Rectal smooth muscle tissue (tissue), 1 donor: ENCODE data around the gene ARHGAP20.
A peak's percentile ranks its signal among the peaks of the same experiment; 100 is the strongest.

Experiments used
- H3K27ac ChIP-seq: one replicate; pipeline ENCODE4 v1.7.0; 2013; ENCODE audit warnings: low read depth, low read length, inconsistent platforms
- H3K27me3 ChIP-seq: one replicate; pipeline ENCODE4 v1.7.0; 2013; ENCODE audit warnings: low read length; ENCODE audit not compliant: control insufficient read depth, insufficient read depth
- H3K36me3 ChIP-seq: one replicate; pipeline ENCODE4 v1.7.0; 2013; ENCODE audit warnings: low read length; ENCODE audit not compliant: control insufficient read depth, insufficient read depth
- H3K4me1 ChIP-seq: one replicate; pipeline ENCODE4 v1.7.0; 2013; ENCODE audit warnings: low read length; ENCODE audit not compliant: control insufficient read depth, insufficient read depth
- H3K4me3 ChIP-seq: one replicate; pipeline ENCODE4 v1.7.0; 2013; ENCODE audit warnings: low read length
- H3K9ac ChIP-seq: one replicate; pipeline ENCODE4 v1.7.0; 2013; ENCODE audit warnings: low read length

ARHGAP20 gene

DNA sequence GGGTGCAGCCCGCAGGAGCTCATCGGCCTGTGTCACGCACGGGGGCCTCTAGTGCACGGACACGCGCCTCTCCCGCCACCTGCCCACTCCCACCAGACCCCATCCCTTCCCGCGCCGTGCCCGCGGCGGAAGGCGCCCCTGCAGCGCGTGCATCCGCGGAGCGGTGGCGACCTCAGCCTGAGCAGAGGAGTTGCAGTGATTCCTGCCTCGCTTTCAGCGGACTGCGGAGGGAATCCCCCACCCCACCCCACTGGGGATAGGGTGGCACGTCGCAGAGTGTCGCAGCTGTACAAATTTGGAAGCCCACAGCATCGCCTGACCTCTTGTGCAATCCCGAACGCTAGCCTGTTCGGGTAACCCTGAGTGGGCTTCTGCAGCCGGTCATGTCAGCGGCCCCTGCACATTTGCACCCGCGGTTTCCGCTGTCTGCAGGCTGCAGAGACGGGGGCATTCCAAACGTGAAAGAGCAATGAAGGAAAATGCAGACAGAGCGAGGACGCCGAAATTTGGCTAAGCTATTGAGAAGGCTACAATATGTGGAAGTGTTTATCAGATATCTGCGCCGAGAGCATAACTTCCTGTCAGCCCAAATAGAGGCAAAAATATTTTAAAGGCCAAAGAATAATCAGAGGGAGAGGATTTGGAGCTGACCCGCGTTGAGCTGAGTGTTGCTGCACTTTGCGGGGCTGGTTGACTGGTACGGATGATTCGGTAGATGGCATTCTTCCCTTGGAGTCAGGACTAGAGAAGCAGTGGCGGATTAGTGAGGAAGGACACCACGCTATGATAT, 617 bp upstream of the ARHGAP20 start:
- H3K9ac ChIP-seq = no peak overlapping the region
- H3K4me3 ChIP-seq = peak overlapping the region; percentile 65
- no peak overlapping the region for H3K27ac ChIP-seq
- no peaks in the 10 kb centered on the region for H3K27me3 ChIP-seq
- H3K4me1 ChIP-seq = peaks cover 2% of the 10 kb centered on the region
- H3K36me3 ChIP-seq = no peaks in the 10 kb centered on the region

DNA sequence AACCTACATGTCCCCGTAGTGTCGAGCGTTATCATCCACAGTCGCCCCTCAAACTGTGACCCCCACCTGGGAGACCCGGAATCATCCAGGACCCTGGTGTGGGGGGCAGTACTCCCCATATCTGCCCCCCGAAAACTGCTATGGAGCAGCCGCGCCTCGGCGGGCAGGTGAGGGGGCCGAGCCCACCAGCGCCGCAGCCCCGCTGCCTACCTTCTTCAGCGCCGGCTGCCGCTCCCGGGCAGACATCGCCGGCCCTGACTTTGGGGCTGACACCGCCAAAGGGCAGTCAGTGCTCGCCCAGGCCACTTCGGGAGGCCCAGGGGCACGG, 825 bp downstream of the ARHGAP20 start:
- Histone ChIP-seq H3K36me3 (no peaks in the 10 kb centered on the region), H3K4me3 (peak overlapping the region; percentile 78), H3K9ac (no peak overlapping the region), H3K27me3 (no peaks in the 10 kb centered on the region), H3K4me1 (peaks cover 2% of the 10 kb centered on the region), H3K27ac (peak overlapping the region; percentile 68)

DNA sequence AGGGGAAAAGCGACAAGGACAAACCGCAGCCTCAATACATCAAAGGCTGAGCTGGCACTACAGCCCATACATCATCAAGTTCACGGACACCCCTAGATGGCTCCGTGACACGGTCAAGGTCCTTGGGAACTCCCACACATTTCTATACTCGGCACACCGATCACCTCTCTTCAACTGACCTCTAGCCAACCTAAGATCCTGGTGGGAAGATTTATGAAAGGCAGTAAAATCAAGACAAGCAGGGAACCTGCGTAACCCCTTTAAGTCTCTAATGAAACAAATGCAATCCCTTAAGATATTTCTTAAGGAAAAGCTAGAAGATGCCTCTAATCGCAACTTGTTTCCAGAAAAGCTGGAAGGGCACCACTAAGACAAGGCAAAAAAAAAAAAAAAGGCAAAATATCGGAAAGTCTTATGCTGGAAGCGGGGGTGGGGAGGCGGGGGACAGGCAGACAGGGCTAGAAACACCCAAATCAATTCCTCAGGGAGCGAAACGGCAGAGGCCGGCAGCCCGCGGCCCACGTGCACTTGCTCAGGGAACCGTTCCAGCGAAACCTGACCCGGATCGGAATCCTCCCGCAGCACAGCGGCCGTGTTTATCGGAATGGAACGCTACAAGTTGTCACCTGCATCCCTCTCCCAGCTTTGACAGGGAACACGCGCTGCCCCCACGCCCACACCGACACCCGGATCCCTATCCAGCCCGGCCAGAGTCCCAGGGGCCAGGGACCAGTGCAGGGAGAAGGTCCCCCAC, 1.4 kb downstream of the ARHGAP20 start:
- Histone ChIP-seq H3K9ac (peak overlapping the region; percentile 42), H3K36me3 (no peaks in the 10 kb centered on the region), H3K27ac (no peak overlapping the region), H3K4me3 (peak overlapping the region; percentile 78), H3K4me1 (peaks cover 2% of the 10 kb centered on the region), H3K27me3 (no peaks in the 10 kb centered on the region)

DNA sequence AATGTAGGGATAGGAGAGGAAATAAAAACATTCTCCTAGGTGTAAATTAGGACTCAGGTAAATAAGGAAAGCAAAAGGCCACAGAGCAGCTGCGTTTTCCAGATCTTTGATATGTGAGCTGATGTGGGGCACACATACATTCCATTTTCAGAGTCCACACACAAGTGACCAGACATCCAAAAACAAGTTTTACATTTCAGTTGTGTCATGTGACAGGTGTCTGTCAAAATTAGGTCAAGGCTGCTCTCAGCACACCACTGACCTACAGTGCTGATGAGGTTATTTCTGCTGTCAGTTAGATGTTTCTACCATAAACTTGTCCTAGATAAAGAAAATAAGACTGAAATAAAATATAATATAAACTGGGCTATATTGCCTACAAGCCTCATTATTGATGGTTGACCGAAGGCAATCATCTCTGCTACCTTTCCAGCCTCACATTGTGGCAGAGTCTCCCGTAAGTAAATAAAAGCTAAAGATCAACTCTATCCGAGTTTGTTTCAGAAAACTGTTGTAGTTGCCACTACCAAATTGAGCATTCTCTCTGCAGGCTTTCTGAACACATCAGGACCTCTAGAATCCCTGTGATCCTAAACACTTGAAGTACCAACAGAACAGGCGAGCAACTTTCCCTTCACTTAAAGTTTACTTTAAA, 7.9 kb downstream of the ARHGAP20 start:
- Histone ChIP-seq H3K36me3 (no peaks in the 10 kb centered on the region), H3K4me3 (no peak overlapping the region), H3K27me3 (no peaks in the 10 kb centered on the region), H3K9ac (no peak overlapping the region), H3K27ac (no peak overlapping the region), H3K4me1 (no peaks in the 10 kb centered on the region)

DNA sequence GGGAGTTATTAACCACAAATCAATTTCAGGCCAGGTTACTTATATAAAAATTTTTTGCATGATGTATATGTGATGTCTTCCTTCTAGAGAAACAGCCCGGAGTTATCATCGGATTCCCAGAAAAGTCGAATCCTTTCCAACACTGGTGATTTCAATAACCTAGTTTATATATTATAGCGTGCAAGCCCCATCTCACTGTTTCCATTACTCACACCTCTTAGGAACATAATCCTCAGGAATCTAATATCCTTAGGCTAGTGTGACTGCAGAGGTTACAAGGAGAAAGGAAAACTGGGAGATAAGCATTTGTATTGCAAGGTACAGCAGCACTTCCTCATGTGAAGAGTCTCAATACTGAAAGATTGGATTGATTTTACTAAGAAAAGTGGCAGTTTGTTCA, 20.3 kb downstream of the ARHGAP20 start:
- H3K4me1 ChIP-seq = no peaks in the 10 kb centered on the region
- H3K27ac ChIP-seq = no peak overlapping the region

DNA sequence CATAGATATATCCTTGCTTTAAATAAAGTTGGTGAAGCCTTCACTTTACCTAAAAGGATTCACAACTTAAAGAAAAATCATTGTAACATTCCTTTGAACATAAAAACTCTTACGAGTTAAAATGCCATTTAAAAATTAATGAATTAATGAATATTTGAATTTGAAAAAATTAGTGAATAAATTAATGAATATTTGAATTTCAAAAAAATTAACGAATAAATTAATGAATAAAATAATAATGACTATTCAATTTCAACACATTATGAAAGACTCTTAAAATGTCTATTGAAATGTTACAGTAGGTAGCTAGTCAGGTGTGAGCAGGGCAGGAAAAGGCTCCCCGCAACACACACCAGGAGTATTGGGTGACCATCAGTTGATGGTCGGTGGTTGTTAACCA, 22.9 kb downstream of the ARHGAP20 start:
- no peaks in the 10 kb centered on the region for H3K27me3 ChIP-seq
- no peaks in the 10 kb centered on the region for H3K4me1 ChIP-seq
- H3K4me3 ChIP-seq = no peak overlapping the region
- H3K27ac ChIP-seq = no peak overlapping the region
- no peaks in the 10 kb centered on the region for H3K36me3 ChIP-seq
- H3K9ac ChIP-seq = no peak overlapping the region

More for the DNA sequence above, 20.3 kb downstream of the ARHGAP20 start:
- no peaks in the 10 kb centered on the region for H3K36me3 ChIP-seq
- H3K9ac ChIP-seq = no peak overlapping the region
- H3K4me3 ChIP-seq = no peak overlapping the region
- no peaks in the 10 kb centered on the region for H3K27me3 ChIP-seq

DNA sequence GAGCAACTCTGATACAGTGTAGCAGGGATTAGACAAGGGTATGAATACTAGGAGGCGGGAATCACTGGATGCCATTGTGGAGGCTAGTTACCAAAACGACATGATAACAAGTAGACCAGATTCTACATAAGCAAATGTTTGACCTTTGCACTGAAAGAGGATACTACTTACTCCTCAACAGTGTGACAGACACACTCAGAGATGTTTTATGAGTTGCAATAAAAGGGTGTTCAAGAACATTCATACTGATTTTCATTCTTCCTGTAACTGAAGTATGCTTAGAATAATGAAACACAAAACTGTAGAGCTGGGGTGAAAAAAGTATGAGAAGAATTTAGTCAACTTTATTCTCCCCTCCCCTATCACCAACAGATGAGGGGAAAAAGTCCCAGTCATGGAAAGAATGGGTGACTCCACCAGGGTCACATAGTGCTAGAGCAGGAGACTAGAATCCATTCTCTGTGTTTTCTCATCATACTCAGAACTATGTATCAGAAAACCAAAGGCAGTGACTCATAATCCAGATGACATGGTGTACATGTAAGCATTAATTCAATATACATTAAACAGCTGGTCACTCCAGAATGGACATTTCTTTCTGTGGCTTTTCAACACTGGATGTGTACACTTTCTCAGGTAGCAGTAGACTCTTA, 32.8 kb downstream of the ARHGAP20 start:
- no peaks in the 10 kb centered on the region for H3K36me3 ChIP-seq
- H3K9ac ChIP-seq = no peak overlapping the region
- H3K4me1 ChIP-seq = no peaks in the 10 kb centered on the region
- H3K4me3 ChIP-seq = no peak overlapping the region
- H3K27ac ChIP-seq = no peak overlapping the region
- H3K27me3 ChIP-seq = no peaks in the 10 kb centered on the region

DNA sequence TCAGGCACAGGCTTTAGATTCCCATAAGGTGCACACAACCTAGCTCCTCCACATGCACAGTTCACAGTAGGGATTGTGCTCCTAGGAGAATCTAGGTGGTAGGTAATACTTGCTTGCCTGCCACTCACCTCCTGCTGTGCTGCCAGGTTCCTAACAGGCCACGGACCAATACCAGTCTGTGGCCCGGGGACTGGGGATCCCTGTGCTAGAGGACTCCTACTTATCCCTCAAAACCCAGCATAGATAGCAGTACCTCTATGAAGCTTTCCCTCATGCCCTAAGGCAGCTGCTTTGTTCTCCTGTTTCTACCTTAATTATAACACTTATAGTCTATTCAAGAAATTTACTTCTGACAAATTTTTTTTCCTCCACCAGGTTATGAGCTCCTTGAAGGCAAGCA, 36.7 kb downstream of the ARHGAP20 start:
- Histone ChIP-seq H3K9ac (no peak overlapping the region), H3K27ac (no peak overlapping the region), H3K36me3 (no peaks in the 10 kb centered on the region), H3K4me1 (no peaks in the 10 kb centered on the region), H3K27me3 (no peaks in the 10 kb centered on the region), H3K4me3 (no peak overlapping the region)

DNA sequence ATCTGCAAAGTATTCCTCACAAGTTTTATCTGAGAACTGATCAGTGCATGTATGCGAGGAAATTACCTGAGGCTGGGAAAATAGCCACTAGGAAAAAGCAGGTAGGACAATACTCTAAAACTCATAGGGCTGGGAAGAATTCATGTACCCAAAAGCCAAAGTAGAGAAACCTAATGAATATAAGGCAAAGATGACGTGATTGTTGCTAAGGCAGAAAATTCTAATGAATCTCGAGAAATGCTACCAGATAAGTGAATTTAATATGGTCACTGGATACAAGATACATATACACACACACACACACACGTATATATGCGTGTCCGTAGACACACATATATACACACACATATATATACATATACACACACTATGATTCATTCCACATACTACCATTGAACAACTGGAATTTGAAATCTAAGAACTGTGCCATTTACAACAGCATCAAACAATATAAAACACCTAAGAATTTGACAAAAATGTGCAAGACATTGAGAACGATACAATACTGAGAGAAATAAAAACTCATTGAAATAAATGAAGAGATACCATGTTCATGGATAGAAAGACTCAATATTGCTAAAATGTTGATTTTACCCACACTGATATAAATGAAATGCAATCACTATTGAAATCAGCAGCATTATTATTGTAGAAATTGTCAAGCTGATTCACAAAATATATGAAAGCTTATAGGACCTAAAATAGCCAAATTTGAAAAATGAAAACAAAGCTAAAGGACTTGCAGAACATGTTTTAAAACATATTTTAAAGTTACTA, 46.4 kb downstream of the ARHGAP20 start:
- Histone ChIP-seq H3K27ac (no peak overlapping the region), H3K36me3 (no peaks in the 10 kb centered on the region), H3K9ac (no peak overlapping the region), H3K27me3 (no peaks in the 10 kb centered on the region), H3K4me1 (no peaks in the 10 kb centered on the region), H3K4me3 (no peak overlapping the region)

DNA sequence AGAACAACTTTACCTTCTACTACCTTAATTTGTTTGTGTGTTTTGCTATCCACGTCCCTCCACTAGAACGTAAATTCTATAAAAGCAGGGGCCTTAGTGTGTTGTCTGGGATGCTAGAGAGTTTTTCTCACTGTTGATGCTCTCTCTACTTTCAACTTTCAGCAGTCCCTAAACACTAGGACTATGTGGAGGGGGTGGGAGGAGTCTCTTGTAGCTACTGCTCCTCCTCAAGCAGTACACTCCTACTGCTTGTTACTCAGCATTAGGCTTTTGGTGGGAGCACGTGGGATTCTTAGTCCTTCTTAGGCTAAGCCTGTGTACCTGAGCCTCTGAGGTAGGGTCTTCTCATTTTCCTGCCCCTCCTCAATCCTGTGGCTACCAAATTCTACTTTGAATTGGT, 56.3 kb downstream of the ARHGAP20 start:
- H3K4me3 ChIP-seq = no peak overlapping the region
- no peak overlapping the region for H3K9ac ChIP-seq
- H3K27ac ChIP-seq = no peak overlapping the region
- H3K27me3 ChIP-seq = no peaks in the 10 kb centered on the region
- no peaks in the 10 kb centered on the region for H3K4me1 ChIP-seq
- H3K36me3 ChIP-seq = no peaks in the 10 kb centered on the region

DNA sequence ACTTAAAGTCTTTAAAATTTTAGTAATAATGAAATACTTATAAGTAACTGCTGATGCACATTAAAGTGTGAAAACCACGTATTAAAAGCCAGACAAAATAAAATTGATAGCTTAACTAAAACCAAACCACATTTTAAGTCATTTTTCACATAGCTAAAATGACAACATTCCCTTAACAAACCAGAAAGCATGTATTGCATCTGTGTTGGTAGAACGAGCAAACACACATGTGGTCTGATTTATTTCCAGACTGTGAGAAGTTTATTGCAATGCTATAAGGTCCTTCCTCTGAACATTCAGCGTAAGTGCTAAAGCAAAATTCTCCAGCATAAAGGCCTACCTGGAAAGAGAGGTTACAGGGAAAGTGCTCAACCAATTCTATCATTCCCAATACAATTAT, 57.8 kb downstream of the ARHGAP20 start:
- H3K4me3 ChIP-seq = no peak overlapping the region
- no peaks in the 10 kb centered on the region for H3K27me3 ChIP-seq
- no peak overlapping the region for H3K9ac ChIP-seq
- H3K4me1 ChIP-seq = no peaks in the 10 kb centered on the region
- no peak overlapping the region for H3K27ac ChIP-seq
- H3K36me3 ChIP-seq = no peaks in the 10 kb centered on the region

DNA sequence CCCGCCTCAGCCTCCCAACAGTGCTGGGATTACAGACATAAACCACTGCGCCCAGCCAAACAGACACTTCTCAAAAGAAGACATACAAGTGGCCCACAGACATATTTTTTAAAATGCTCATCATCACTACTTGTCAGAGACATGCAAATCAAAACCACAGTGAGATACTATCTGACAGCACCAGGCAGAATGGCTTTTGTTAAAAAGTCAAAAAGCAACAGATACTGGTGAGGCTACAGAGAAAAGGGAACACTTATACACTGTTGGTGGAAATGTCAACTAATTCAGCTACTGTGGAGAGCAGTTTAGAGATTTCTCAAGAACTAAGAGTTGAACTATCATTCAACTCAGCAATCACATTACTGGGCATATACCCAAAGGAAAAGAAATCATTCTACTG, 67.0 kb downstream of the ARHGAP20 start:
- no peaks in the 10 kb centered on the region for H3K4me1 ChIP-seq
- H3K4me3 ChIP-seq = no peak overlapping the region
- H3K36me3 ChIP-seq = no peaks in the 10 kb centered on the region
- no peaks in the 10 kb centered on the region for H3K27me3 ChIP-seq
- H3K9ac ChIP-seq = no peak overlapping the region
- no peak overlapping the region for H3K27ac ChIP-seq
